HepG2 (cell line): Measurements from ENCODE around the gene PLEKHG4. TPM values are rescaled to one million over a fixed set of nuclear protein-coding genes. Genes with fewer than 3 reads are reported as not detected.

Source experiments
- ATRX ChIP-seq: sonication (generic); formaldehyde crosslinking; IDR thresholded peaks from 2 replicates; pipeline ENCODE4 v1.4.0; 2020; ENCODE audit warnings: missing genetic modification reagents, borderline replicate concordance
- DNMT1 ChIP-seq: sonication (generic); formaldehyde crosslinking; IDR thresholded peaks from 2 replicates; pipeline ENCODE4 v1.5.1; 2020; ENCODE audit warnings: mild to moderate bottlenecking, missing genetic modification reagents
- EP300 ChIP-seq, 3 experiments: sonication (generic) in 1 of 3; formaldehyde crosslinking in 1 of 3; IDR thresholded peaks; 2 replicates each; pipeline versions ENCODE4 v1.5.1 to v1.6.1; 2011 to 2020; ENCODE audit warnings: low read depth in 2 of 3, low read length in 2 of 3, borderline replicate concordance in 1 of 3, improper control_type of control experiment in 1 of 3, mild to moderate bottlenecking in 1 of 3, missing genetic modification reagents in 1 of 3, moderate library complexity in 1 of 3
- KLF16 ChIP-seq, 2 experiments: sonication (generic) in 1 of 2; formaldehyde crosslinking in 1 of 2; IDR thresholded peaks; 2 replicates each; pipeline versions ENCODE4 v1.6.1 to v1.8.0; 2016 to 2023; ENCODE audit warnings: missing genetic modification reagents in 2 of 2, missing compliant biosample characterization in 1 of 2
- MTERF4 ChIP-seq: sonication (generic); formaldehyde crosslinking; IDR thresholded peaks from 2 replicates; pipeline ENCODE4 v1.8.0; 2023; ENCODE audit warnings: mild to moderate bottlenecking, missing genetic modification reagents
- NKX3-1 ChIP-seq: sonication (generic); formaldehyde crosslinking; IDR thresholded peaks from 2 replicates; pipeline ENCODE4 v1.5.0; 2020; ENCODE audit warnings: missing genetic modification reagents
- NONO ChIP-seq, 2 experiments: fragments of 450-650 bp in 1 of 2; sonication (generic) in 1 of 2; formaldehyde crosslinking in 1 of 2; IDR thresholded peaks in 1 of 2; conservative IDR thresholded peaks in 1 of 2; 2 replicates each; pipeline versions ENCODE4 v1.6.1 to v1.8.0; 2017 to 2022; ENCODE audit warnings: mild to moderate bottlenecking in 1 of 2, missing genetic modification reagents in 1 of 2, moderate library complexity in 1 of 2
- NR2F1 ChIP-seq, 2 experiments: fragments of 450-650 bp in 1 of 2; formaldehyde crosslinking in 1 of 2; IDR thresholded peaks; 2 replicates each; pipeline versions ENCODE4 v1.5.0 to v1.6.1; 2016 to 2020; ENCODE audit warnings: mild to moderate bottlenecking in 1 of 2, missing compliant biosample characterization in 1 of 2, missing genetic modification reagents in 1 of 2, moderate library complexity in 1 of 2
- SIN3A ChIP-seq: IDR thresholded peaks from 2 replicates; pipeline ENCODE4 v1.6.1; 2011; ENCODE audit warnings: low read depth, mild to moderate bottlenecking, control low read depth, low read length, borderline replicate concordance
- SIX1 ChIP-seq: sonication (generic); formaldehyde crosslinking; IDR thresholded peaks from 2 replicates; pipeline ENCODE4 v1.4.0; 2020; ENCODE audit warnings: missing genetic modification reagents, borderline replicate concordance
- SNAPC2 ChIP-seq: sonication (generic); formaldehyde crosslinking; IDR thresholded peaks from 2 replicates; pipeline ENCODE4 v1.8.1; 2022; ENCODE audit warnings: mild to moderate bottlenecking, missing genetic modification reagents
- SP4 ChIP-seq: sonication (generic); formaldehyde crosslinking; IDR thresholded peaks from 2 replicates; pipeline ENCODE4 v1.8.1; 2023; ENCODE audit warnings: mild to moderate bottlenecking, missing genetic modification reagents
- TCF12 ChIP-seq, 2 experiments: fragments of 450-650 bp in 1 of 2; sonication (generic) in 1 of 2; formaldehyde crosslinking in 1 of 2; IDR thresholded peaks; 2 replicates each; pipeline versions ENCODE4 v1.6.1 to v1.8.0; 2017 to 2022; ENCODE audit warnings: antibody characterized with exemption in 1 of 2, mild to moderate bottlenecking in 1 of 2, missing genetic modification reagents in 1 of 2, moderate library complexity in 1 of 2
- TMF1 ChIP-seq: sonication (generic); formaldehyde crosslinking; IDR thresholded peaks from 2 replicates; pipeline ENCODE4 v1.8.1; 2022; ENCODE audit warnings: low read depth, missing genetic modification reagents
- ZC3H4 ChIP-seq: sonication (generic); formaldehyde crosslinking; IDR thresholded peaks from 2 replicates; pipeline ENCODE4 v1.4.0; 2020; ENCODE audit warnings: missing genetic modification reagents, borderline replicate concordance
- ZNF207 ChIP-seq: fragments of 450-650 bp; IDR thresholded peaks from 2 replicates; pipeline ENCODE4 v1.6.1; 2016; ENCODE audit warnings: antibody characterized with exemption, borderline replicate concordance
- ZNF235 ChIP-seq: sonication (generic); formaldehyde crosslinking; IDR thresholded peaks from 2 replicates; pipeline ENCODE4 v1.8.1; 2023; ENCODE audit warnings: mild to moderate bottlenecking, missing genetic modification reagents, borderline replicate concordance
- ZNF256 ChIP-seq: sonication (generic); formaldehyde crosslinking; conservative IDR thresholded peaks from 2 replicates; pipeline ENCODE4 v1.4.0; 2020; ENCODE audit warnings: missing genetic modification reagents
- ZNF572 ChIP-seq: sonication (generic); formaldehyde crosslinking; IDR thresholded peaks from 2 replicates; pipeline ENCODE4 v1.5.1; 2020; ENCODE audit warnings: mild to moderate bottlenecking, missing genetic modification reagents
- ZNF710 ChIP-seq: sonication (generic); formaldehyde crosslinking; IDR thresholded peaks from 2 replicates; pipeline ENCODE4 v1.5.0; 2020; ENCODE audit warnings: mild to moderate bottlenecking, missing genetic modification reagents, borderline replicate concordance
- ZNF724P ChIP-seq: sonication (generic); formaldehyde crosslinking; IDR thresholded peaks from 2 replicates; pipeline ENCODE4 v1.8.0; 2022; ENCODE audit warnings: missing genetic modification reagents, borderline replicate concordance
- ZNF879 ChIP-seq: sonication (generic); formaldehyde crosslinking; IDR thresholded peaks from 2 replicates; pipeline ENCODE4 v1.8.1; 2023; ENCODE audit warnings: missing genetic modification reagents
- ZNF883 ChIP-seq: sonication (generic); formaldehyde crosslinking; IDR thresholded peaks from 2 replicates; pipeline ENCODE4 v1.5.1; 2020; ENCODE audit warnings: mild to moderate bottlenecking, missing genetic modification reagents; ENCODE audit errors: not compliant biosample characterization
- polyA plus RNA-seq, 8 experiments: library from polyadenylated mRNA; depleted of rRNA in 3 of 8; stranded (reverse) in 7 of 8; unstranded in 1 of 8; fragments of >200 nt; fragmentation: Illumina TruSeq in 4 of 8; extraction: Trizol in 4 of 8; gene quantifications; 2 replicates each; pipeline versions ENCODE4 v1.2.1 to v1.2.3, GENCODE V29; 2011 to 2016; ENCODE audit warnings: low read depth in 4 of 8, missing spikeins in 1 of 8, mixed read lengths in 1 of 8; ENCODE audit not compliant: insufficient read depth in 1 of 8
- total RNA-seq, 5 experiments: library from RNA; depleted of rRNA; stranded (reverse); fragments of >200 nt; fragmentation: Illumina TruSeq; extraction: Trizol; gene quantifications; 2 replicates each; pipeline ENCODE4 v1.2.3, GENCODE V29; 2016; ENCODE audit warnings: low read depth in 1 of 5
- TF ChIP-seq, protein P1 (sequence below): sonication (generic); formaldehyde crosslinking; IDR thresholded peaks from 2 replicates; pipeline ENCODE4 v1.8.1; 2023; ENCODE audit warnings: mild to moderate bottlenecking, missing genetic modification reagents, borderline replicate concordance

PLEKHG4 gene
- total and polyA plus RNA-seq, 2 of the 13 experiments (the other 11 are each of a cell fraction or from before 2014, with no cell fraction given), result 7.1 to 13.6 TPM

DNA sequence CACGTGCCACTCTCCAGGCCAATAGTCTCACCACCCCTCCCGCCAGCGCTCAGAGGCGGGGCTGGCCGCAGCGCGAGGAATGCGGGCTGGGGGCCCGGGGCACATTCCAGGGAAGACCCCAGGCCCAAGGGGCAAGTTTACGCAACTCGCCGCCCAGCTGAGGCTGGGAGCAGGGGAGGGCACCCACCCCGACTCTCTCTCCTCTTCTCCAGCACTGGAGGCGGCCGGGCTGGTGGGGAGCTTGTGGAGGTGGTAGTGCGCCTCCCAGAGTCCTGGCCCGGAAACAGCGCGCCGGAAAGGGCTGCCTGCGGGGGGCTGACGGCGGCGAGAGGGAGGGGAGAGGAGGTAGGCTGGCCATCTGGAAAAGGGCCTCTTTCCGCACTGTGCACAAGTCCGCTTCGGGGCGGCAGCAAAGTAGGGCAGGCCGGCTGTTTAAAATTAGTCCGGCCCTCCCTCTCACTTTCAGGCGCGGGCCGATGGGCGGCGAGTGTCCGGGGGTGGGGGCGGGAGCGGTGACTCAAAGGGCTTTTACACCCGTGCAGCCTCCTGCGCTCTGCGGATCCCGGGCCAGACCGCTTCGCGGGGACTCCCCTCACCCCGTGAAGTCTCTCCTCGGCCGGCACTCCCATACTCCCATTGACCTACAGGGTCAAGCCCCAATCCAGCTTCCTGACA is 33.1 kb upstream of the PLEKHG4 start (continued):
- TF ChIP-seq ATRX (CRISPR knock-in tag) (no peak), SIX1 (CRISPR knock-in tag) (no peak), ZNF235 (CRISPR knock-in tag) (peak; percentile 82; the same call in 1 of the 2 replicates), ZNF883 (peak; percentile 73), DNMT1 (CRISPR knock-in tag) (peak; percentile 82), NR2F1 (CRISPR knock-in tag; IDR thresholded peaks at IDR 0.05) (peak; percentile 78 to 82; a peak in 3 of 4 replicates), SNAPC2 (CRISPR knock-in tag) (peak; percentile 58), KLF16 (CRISPR knock-in tag; IDR thresholded peaks at IDR 0.05) (peak; percentile 32 to 75; a peak in 1 of 4 replicates), TMF1 (CRISPR knock-in tag) (peak; percentile 88; the same call in 1 of the 2 replicates), ZC3H4 (CRISPR knock-in tag) (no peak), NKX3-1 (0 out of 2 replicates have a peak, but pooled peaks have one; percentile 63), ZNF724P (peak; percentile 79; the same call in 1 of the 2 replicates), ZNF572 (no peak; the same call in 1 of the 2 replicates), MTERF4 (CRISPR knock-in tag) (peak; percentile 95), ZNF207 (no peak), NONO (IDR thresholded peaks at IDR 0.05) (no peak), NONO (CRISPR knock-in tag; conservative IDR thresholded peaks at IDR 0.05) (peak; percentile 99), ZNF256 (CRISPR knock-in tag) (no peak), SIN3A (peak; percentile 37; the same call in 1 of the 2 replicates), ZNF879 (CRISPR knock-in tag) (peak; percentile 60; the same call in 1 of the 2 replicates), ZNF710 (peak; percentile 86), EP300 (IDR thresholded peaks at IDR 0.05; ENCODE audit: low read depth in 2 of 2, low read length in 2 of 2) (peak in 1 of 2 experiments; percentile 66; a peak in 2 of 4 replicates), EP300 (CRISPR knock-in tag; IDR thresholded peaks at IDR 0.05; ENCODE audit: borderline replicate concordance) (peak; percentile 84; the same call in 1 of the 2 replicates), SP4 (CRISPR knock-in tag) (peak; percentile 94), TCF12 (IDR thresholded peaks at IDR 0.05) (no peak), TCF12 (CRISPR knock-in tag; IDR thresholded peaks at IDR 0.05) (peak; percentile 50)
- TF ChIP-seq, protein P1, sequence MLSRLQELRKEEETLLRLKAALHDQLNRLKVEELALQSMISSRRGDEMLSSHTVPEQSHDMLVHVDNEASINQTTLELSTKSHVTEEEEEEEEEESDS (CRISPR knock-in tag), result peak; percentile 85; the same call in 1 of the 2 replicates
